ENCODE results near the gene DAB1. TPM values are rescaled to one million over a fixed set of nuclear protein-coding genes. Genes with fewer than 3 reads are reported as not detected.

Gene DAB1
- total and polyA plus RNA-seq, 10 of the 15 experiments (the other 5 are each of a cell fraction or from before 2014, with no cell fraction given) = 0.02 to 0.10 (median 0.03) TPM; not detected in 5

DNA sequence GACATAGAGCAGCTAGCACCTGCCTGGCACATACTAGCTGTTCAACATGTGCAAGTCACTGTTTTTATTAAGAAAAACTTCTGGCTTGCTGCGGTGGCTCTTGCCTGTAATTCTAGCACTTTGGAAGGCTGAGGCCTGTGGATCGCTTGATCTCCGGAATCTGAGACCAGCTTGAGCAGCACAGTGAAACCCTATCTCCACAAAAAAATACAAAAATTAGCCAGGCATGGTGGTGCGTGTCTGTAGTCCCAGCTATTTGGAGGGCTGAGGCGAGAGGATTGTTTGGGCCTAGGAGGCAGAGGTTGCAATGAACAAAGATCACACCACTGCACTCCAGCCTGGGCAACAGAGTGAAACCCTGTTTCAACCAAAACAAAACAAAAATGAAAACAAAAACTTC lies 430.4 kb downstream of the DAB1 start:
- ChIA-PET RAD21 (ENCODE audit: unreplicated experiment) (no interaction called here), CTCF (no interaction called here), POLR2A (interaction anchor here (0.5 kb wide), 1 partner anchor 165 kb away, joined by 3 read pairs; no protein-coding TSS in a partner anchor), SMC1A (ENCODE audit: uncharacterized antibody, unreplicated experiment) (no interaction called here)
- Histone ChIP-seq H4K20me1 (ENCODE audit: control insufficient read depth, insufficient read depth) (no peaks in the 10 kb centered on the region), H3K27ac (ENCODE audit: control insufficient read depth, insufficient read depth) (no peak overlapping the region), H3K79me2 (ENCODE audit: control insufficient read depth, insufficient read depth, low read length) (no peaks in the 10 kb centered on the region), H3K27me3 (replicated peaks in 1 of 2; ENCODE audit: control insufficient read depth in 2 of 2, insufficient read depth in 2 of 2, low read length in 1 of 2) (peaks cover 2% of the 10 kb centered on the region in 2 experiments; a peak in 2 of 4 replicates), H3K4me2 (ENCODE audit: control insufficient read depth, insufficient read depth) (no peak overlapping the region), H3K9ac (ENCODE audit: control insufficient read depth, insufficient read depth, low read length) (no peak overlapping the region), H3K4me1 (ENCODE audit: control insufficient read depth, insufficient read depth, low read length) (no peaks in the 10 kb centered on the region), H3K4me3 (no peak overlapping the region), H2AFZ (ENCODE audit: control insufficient read depth, low read depth, low read length) (no peak overlapping the region), H3K9me3 (replicated peaks; ENCODE audit: control insufficient read depth, insufficient read depth, low read length) (no peaks in the 10 kb centered on the region), H3K36me3 (ENCODE audit: control insufficient read depth in 2 of 2, insufficient read depth in 2 of 2, low read length in 1 of 2) (no peaks in the 10 kb centered on the region)
- no peak for ATAC-seq
- intact Hi-C loops (cut with micrococcal nuclease; ENCODE audit: unreplicated experiment) (no loop called here), in situ Hi-C loops (cut with MboI) (no loop called here)
- FAIRE-seq = no peak
- BruUV-seq (replicated peaks) = no TSS peak
- 49% methylated on average over 5 of the region's 5 CpGs for WGBS (ENCODE audit: insufficient coverage, insufficient replicate concordance, low lambda C conversion rate, missing lambda C conversion rate)
- DNase-seq (ENCODE audit: low read depth, low spot score) = no peak
- no peak for TF ChIP-seq IKZF2 (IDR thresholded peaks at IDR 0.05)
- TF ChIP-seq, protein P1, sequence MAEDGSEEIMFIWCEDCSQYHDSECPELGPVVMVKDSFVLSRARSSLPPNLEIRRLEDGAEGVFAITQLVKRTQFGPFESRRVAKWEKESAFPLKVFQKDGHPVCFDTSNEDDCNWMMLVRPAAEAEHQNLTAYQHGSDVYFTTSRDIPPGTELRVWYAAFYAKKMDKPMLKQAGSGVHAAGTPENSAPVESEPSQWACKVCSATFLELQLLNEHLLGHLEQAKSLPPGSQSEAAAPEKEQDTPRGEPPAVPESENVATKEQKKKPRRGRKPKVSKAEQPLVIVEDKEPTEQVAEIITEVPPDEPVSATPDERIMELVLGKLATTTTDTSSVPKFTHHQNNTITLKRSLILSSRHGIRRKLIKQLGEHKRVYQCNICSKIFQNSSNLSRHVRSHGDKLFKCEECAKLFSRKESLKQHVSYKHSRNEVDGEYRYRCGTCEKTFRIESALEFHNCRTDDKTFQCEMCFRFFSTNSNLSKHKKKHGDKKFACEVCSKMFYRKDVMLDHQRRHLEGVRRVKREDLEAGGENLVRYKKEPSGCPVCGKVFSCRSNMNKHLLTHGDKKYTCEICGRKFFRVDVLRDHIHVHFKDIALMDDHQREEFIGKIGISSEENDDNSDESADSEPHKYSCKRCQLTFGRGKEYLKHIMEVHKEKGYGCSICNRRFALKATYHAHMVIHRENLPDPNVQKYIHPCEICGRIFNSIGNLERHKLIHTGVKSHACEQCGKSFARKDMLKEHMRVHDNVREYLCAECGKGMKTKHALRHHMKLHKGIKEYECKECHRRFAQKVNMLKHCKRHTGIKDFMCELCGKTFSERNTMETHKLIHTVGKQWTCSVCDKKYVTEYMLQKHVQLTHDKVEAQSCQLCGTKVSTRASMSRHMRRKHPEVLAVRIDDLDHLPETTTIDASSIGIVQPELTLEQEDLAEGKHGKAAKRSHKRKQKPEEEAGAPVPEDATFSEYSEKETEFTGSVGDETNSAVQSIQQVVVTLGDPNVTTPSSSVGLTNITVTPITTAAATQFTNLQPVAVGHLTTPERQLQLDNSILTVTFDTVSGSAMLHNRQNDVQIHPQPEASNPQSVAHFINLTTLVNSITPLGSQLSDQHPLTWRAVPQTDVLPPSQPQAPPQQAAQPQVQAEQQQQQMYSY (CRISPR knock-in tag; IDR thresholded peaks at IDR 0.05) = no peak
- TF ChIP-seq, protein P2, sequence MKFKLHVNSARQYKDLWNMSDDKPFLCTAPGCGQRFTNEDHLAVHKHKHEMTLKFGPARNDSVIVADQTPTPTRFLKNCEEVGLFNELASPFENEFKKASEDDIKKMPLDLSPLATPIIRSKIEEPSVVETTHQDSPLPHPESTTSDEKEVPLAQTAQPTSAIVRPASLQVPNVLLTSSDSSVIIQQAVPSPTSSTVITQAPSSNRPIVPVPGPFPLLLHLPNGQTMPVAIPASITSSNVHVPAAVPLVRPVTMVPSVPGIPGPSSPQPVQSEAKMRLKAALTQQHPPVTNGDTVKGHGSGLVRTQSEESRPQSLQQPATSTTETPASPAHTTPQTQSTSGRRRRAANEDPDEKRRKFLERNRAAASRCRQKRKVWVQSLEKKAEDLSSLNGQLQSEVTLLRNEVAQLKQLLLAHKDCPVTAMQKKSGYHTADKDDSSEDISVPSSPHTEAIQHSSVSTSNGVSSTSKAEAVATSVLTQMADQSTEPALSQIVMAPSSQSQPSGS (IDR thresholded peaks at IDR 0.05; ENCODE audit: low read length) = no peak
- TF ChIP-seq NR2F1 (conservative IDR thresholded peaks at IDR 0.05) = no peak
- no peak for TF ChIP-seq HCFC1 (IDR thresholded peaks at IDR 0.05; ENCODE audit: low read length)
- no peak for TF ChIP-seq PAX8 (IDR thresholded peaks at IDR 0.05)
- TF ChIP-seq, protein P3, sequence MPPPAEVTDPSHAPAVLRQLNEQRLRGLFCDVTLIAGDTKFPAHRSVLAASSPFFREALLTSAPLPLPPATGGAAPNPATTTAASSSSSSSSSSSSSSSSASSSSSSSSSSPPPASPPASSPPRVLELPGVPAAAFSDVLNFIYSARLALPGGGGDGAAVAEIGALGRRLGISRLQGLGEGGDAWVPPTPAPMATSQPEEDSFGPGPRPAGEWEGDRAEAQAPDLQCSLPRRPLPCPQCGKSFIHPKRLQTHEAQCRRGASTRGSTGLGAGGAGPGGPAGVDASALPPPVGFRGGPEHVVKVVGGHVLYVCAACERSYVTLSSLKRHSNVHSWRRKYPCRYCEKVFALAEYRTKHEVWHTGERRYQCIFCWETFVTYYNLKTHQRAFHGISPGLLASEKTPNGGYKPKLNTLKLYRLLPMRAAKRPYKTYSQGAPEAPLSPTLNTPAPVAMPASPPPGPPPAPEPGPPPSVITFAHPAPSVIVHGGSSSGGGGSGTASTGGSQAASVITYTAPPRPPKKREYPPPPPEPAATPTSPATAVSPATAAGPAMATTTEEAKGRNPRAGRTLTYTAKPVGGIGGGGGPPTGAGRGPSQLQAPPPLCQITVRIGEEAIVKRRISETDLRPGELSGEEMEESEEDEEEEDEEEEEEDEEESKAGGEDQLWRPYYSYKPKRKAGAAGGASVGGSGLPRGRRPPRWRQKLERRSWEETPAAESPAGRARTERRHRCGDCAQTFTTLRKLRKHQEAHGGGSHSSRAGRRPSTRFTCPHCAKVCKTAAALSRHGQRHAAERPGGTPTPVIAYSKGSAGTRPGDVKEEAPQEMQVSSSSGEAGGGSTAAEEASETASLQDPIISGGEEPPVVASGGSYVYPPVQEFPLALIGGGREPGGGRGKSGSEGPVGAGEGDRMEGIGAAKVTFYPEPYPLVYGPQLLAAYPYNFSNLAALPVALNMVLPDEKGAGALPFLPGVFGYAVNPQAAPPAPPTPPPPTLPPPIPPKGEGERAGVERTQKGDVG (CRISPR knock-in tag; IDR thresholded peaks at IDR 0.05) = no peak
- TF ChIP-seq, protein P4, sequence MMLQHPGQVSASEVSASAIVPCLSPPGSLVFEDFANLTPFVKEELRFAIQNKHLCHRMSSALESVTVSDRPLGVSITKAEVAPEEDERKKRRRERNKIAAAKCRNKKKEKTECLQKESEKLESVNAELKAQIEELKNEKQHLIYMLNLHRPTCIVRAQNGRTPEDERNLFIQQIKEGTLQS (IDR thresholded peaks at IDR 0.05; ENCODE audit: borderline replicate concordance, extremely low read depth, low read depth, low read length) = no peak
- no peak for TF ChIP-seq NFXL1 (IDR thresholded peaks at IDR 0.05; ENCODE audit: borderline replicate concordance)
- TF ChIP-seq SMARCA5 (IDR thresholded peaks at IDR 0.05) = no peak
- TF ChIP-seq, protein P5, sequence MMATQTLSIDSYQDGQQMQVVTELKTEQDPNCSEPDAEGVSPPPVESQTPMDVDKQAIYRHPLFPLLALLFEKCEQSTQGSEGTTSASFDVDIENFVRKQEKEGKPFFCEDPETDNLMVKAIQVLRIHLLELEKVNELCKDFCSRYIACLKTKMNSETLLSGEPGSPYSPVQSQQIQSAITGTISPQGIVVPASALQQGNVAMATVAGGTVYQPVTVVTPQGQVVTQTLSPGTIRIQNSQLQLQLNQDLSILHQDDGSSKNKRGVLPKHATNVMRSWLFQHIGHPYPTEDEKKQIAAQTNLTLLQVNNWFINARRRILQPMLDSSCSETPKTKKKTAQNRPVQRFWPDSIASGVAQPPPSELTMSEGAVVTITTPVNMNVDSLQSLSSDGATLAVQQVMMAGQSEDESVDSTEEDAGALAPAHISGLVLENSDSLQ (IDR thresholded peaks at IDR 0.05) = no peak
- no peak for TF ChIP-seq BCL11A (IDR thresholded peaks at IDR 0.05; ENCODE audit: low read depth, low read length)
